GM18951 (cell line): Measurements from ENCODE around the gene TFRC.
"Not testable (repeated sequence)": the region's sequence is repeated elsewhere in the genome, so short reads cannot be mapped to it uniquely, and the experiment has no call there.

Source experiments
- POLR2A ChIP-seq: IDR thresholded peaks from 4 replicates; pipeline ENCODE4 v1.6.1; 2011; ENCODE audit warnings: mild to moderate bottlenecking; ENCODE audit not compliant: insufficient read length, insufficient read depth; ENCODE audit errors: extremely low read depth
- in situ Hi-C: fragments of 300-500 bp; cut with MboI; formaldehyde crosslinking; loops from one replicate; pipeline ENCODE4 v1.12.0; 2022; ENCODE audit warnings: low sequenced_read_pairs, mixed read lengths, inconsistent platforms; ENCODE audit not compliant: unreplicated experiment

The TFRC gene

DNA sequence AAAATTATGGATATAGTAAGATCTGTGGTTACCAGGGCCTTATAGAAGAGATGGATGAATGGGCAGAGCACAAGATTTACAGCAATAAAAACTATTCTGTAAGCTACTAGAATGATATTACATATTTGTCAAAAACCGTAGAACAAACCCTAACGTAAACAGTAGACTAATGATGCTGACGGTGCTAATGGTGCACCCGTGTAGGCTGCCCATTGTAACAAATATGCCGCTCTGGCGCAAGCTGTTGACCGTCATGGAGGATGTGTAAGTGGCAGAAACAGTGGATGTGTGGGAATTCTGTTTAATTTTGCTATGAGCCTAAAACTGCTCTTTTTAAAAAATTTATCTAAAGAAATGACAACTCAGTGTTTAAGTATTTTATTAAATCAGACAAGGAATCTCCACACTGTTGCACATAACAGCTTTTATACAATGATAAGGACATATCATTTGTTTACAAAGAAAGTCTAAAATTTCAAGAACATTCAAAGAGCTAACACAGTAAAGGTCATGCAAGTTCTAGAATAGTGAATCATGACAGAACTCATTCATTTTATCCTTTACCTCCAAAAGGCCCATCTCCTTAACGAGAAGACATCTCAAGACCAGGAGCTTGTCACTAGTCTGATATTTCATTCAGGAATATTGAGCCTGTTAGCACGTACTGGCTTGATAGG is 32.8 kb downstream of the TFRC start:
- in situ Hi-C loops = no loop called here
- no peak for TF ChIP-seq POLR2A

DNA sequence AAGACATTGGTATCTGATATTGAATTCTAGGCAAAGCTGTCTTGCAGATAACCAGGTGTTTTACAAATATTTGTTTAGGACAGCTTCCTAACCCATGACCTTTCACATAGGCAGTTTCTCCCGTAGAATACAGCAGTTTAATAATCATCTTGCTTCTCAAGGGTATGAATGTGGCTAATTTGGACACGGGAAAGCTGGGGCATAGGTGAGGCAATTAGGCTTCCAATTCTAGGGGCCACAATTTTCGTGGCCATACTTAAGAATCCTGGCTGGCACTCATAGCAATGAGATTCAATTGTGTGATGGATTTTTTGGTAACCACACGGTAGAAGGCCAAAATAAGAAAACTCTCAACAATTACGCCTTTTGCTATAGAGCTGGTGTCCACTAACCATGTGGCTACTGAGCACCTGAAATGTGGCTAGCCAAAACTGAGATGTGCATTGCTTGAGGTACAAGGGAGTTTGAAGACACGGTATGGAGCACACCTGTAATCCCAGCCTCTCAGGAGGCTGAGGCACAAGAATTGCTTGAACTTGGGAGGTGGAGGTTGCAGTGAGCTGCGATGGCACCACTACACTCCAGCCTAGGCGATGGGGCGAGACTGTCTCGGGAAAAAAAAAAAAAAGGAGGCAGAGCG is 34.4 kb downstream of the TFRC start:
- in situ Hi-C loops = no loop called here
- no peak for TF ChIP-seq POLR2A

DNA sequence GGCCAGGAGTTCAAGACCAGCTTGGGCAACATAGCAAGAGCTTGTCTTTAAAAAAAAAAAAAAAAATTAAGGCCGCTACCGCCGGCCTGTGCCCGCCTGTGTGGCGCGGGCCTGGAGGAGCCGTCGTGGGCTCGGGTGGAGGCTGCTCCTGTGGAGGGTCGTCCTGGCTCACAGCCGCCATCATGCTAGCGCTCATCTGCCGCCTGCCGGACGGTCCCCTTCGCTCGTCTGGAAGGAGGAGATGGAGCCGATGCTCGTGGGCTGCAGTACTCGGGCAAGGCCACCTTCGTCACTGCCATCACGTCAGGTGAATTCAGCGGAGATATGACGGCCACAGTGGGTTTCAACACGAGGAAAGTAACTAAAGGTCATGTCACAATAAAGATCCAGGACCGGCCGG is 37.4 kb downstream of the TFRC start:
- no peak for TF ChIP-seq POLR2A
- in situ Hi-C loops = no loop called here

DNA sequence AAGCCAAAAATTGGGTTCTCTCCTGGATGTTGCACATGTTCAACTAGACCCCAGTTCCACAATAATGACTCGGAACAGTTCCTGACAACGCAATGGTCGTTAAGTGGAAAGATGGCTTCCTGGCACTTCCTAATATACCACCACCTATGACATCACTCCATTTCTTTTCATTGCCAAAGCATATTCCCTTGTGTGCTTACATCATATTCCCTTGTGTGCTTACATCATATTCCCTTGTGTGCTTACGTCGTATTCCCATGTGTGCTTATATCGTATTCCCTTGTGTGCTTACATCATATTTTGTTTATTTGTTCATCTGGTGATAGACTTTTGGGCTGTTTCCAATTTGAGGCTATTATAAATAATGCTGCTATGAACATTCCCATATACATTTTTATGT is 39.2 kb downstream of the TFRC start:
- no peak for TF ChIP-seq POLR2A
- in situ Hi-C loops = no loop called here

DNA sequence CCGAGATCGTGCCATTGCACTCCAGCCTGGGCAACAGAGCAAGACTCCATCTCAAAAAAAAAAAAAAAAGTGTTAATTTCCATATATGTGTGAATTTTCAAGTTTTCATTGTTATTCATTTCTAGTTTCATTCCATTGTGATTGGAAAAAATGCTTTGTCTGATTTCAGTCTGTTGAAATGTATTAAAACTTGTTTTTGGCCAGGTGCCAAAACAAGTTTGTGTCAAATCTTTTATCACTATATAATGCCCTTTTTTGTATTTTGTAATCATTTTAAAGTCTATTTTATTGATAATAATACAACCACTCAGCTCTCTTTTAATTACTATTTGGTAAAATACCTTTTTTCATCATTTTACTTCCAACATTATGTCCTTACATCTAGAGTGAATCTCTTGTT is 42.5 kb downstream of the TFRC start:
- in situ Hi-C loops = no loop called here
- TF ChIP-seq POLR2A = no peak

DNA sequence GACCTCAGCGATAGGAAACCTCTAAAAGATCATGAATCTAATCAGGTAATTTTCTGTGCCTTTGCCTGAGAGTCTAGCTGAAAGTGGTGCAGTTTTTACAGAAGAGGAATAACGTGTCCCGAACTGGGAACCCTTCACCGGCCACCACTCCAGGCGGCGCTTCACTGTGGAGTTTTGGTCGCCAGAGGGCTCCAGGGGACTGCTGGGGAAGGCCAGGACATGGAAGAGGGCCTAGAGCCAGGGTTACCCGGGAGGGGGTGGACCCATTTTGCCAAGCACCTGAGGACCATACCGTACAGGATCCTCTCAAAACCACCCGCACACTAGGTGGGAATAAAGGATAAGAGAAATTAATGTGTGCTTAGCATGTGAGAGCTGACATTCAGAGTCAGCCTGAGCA is 55.8 kb downstream of the TFRC start:
- in situ Hi-C loops = not testable (repeated sequence)

DNA sequence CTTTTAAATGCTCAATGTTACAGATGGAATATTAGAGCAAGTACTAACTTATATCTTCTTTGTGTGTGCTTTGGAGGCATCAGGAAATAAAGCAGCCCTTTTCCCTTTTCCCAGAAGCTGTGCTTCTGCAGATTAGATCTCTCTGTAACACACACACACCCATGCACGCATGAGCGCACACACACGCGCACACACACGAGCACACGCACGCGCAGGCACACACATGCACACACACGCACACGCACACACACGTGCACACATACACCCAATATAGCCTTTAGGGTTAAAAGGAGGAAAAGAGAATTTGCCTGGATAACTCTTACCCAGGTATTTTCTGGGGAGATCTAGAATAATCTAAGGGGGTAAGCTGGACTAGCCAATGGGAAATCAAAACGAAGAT is 56.9 kb downstream of the TFRC start:
- in situ Hi-C loops = no loop called here
- no peak for TF ChIP-seq POLR2A

DNA sequence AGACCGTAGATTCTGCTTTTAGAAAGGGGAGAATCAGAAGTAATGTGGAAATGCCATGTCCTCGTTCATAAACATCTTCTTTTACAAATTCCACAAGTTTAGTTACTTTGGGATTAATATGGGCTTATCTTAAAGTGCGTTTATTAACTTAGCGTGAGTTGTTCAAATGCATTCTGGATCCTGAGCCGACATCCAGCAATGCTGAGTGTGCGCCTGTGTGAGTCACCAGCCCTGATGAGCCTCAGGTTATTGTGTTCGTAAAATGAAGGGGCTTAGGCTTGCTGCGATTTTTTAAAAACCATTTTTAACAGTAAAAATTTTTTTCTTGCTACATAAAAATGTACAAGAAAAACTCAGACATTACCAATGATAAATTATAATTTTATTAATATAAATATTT is 57.9 kb downstream of the TFRC start:
- in situ Hi-C loops = no loop called here

DNA sequence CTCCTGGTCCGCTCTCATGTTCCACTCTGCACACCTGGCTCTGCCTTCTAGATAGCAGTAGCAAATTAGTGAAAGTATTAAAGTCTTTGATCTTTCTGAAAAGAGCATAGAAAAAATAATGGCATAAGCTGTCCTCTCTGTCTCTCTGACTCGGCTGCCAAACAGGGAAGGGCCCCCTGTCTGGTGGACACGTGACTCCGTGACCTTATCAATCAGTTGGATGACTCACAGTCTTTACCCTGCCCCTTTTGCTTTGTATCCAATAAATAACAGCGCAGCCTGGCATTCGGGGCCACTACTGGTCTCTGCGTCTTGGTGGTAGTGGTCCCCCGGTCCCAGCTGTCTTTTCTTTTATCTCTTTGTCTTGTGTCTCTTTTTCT is 59.4 kb downstream of the TFRC start:
- in situ Hi-C loops = not testable (repeated sequence)

More for the DNA sequence above, 57.9 kb downstream of the TFRC start:
- TF ChIP-seq POLR2A = no peak

DNA sequence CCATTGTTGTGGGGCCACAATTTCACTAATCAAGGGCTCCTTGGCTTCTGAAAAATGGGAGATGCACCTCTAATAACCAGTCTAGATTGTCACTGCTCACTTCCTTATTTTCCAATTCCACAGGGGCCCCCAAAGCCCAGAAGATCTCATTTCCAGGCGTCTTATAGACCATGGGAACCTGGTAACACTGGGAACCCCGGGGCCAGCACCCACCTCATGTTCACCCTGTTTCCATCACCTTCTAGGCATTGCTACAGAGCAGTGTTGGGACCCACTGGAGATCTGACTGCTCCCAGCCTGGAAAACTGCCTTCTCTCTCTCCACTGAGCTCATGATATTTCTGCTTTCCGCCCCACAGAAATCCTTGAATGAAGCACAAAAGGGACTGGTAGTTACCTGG is 61.5 kb downstream of the TFRC start:
- in situ Hi-C loops = no loop called here
- no peak for TF ChIP-seq POLR2A

DNA sequence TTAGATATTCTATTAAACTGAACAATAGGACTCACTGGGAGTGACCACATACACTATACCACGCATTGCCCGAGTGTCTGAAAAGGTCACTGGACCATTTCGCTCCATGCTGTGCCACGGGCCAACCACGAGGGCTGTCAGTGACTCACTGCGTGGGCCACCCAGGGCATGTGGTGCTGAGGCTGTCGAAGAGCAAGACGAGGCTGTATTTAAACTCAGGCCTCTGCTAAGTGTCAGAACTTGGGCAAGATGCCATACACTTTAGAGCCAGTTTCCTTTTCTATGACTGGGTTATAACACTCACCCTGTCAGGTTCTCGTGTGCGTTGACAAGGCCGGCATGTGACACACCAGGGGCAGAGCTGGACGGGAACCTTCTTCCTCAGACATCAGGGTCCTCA is 62.3 kb downstream of the TFRC start:
- in situ Hi-C loops = not testable (repeated sequence)

DNA sequence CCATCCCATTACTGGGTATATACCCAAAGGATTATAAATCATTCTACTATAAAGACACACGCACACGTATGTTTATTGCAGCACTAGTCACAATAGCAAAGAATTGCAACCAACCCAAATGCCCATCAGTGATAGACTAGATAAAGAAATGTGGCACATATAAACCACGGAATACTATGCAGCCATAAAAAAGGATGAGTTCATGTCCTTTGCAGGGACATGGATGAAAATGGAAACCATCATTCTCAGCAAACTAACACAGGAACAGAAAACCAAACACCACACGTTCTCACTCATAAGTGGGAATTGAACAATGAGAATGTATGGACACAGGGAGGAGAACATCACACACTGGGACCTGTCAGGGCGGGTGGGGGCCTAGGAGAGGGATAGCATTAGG is 63.7 kb downstream of the TFRC start:
- in situ Hi-C loops = not testable (repeated sequence)

DNA sequence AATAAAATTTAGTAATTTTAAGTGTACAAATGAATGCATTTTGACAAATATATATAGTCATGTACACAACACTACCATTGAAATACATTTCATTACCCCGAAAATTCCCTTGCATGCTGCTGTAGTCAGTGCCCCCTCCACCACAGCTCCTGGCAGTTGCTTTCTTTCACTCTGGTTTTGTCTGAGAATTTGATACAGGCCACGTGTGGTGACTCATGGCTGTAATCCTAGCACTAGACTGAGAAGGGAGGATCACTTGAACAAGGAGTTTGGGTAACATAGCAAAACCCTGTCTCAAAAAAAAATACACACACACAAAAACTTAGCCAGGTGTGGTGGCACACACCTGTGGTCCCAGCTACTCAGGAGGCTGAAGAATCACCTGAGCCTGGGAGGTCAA is 65.4 kb downstream of the TFRC start:
- in situ Hi-C loops = no loop called here
- no peak for TF ChIP-seq POLR2A

DNA sequence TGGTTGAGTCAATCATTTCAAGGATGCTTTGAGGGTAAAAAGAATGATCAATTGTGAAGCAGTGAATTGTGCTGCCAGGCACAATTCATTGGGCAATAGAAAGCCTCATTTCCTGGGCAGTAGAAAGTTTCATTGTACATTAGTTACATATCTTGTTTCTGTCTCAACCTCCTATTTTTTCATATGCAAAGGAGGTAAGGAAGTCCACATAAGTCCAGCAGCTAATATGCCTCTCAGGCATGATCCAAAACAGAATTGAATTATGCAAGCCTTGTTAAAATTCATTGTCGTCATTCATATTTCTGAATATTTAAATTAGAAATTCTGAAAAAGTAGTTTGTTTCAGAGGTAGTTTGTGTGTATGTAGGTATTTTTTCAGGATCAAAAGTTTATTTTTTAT is 65.8 kb downstream of the TFRC start:
- no peak for TF ChIP-seq POLR2A
- in situ Hi-C loops = no loop called here
